Measurements from ENCODE around the gene FLNB. TPM values are rescaled to one million over a fixed set of nuclear protein-coding genes. Genes with fewer than 3 reads are reported as not detected.

Gene FLNB
- total RNA-seq, 1 donor from 2014 or later, result 75.4 TPM

- no peak overlapping the region for H3K27ac Mint-ChIP-seq (ENCODE audit: unreplicated experiment)
- no peaks in the 10 kb centered on the region for H3K27me3 Mint-ChIP-seq (ENCODE audit: unreplicated experiment)
- no peak for TF ChIP-seq CTCF (IDR thresholded peaks at IDR 0.05; ENCODE audit: partially characterized antibody, unreplicated experiment)
- peaks cover 20% of the 10 kb centered on the region for H3K4me1 Mint-ChIP-seq (ENCODE audit: low read depth, unreplicated experiment)
- no peak for DNase-seq
- peaks cover 5% of the 10 kb centered on the region for H3K36me3 Mint-ChIP-seq (ENCODE audit: unreplicated experiment)
- peaks cover 8% of the 10 kb centered on the region for H3K9me3 Mint-ChIP-seq (ENCODE audit: unreplicated experiment)
- no peak overlapping the region for H3K4me3 Mint-ChIP-seq (ENCODE audit: unreplicated experiment)
These were observed 146.6 kb downstream of the FLNB start for GRCh38 chr3:58154626-58155449.

- peaks cover 8% of the 10 kb centered on the region for H3K9me3 Mint-ChIP-seq (ENCODE audit: unreplicated experiment)
- peaks cover 5% of the 10 kb centered on the region for H3K36me3 Mint-ChIP-seq (ENCODE audit: unreplicated experiment)
- H3K27ac Mint-ChIP-seq (ENCODE audit: unreplicated experiment), result no peak overlapping the region
- no peaks in the 10 kb centered on the region for H3K27me3 Mint-ChIP-seq (ENCODE audit: unreplicated experiment)
- peaks cover 20% of the 10 kb centered on the region for H3K4me1 Mint-ChIP-seq (ENCODE audit: low read depth, unreplicated experiment)
- no peak overlapping the region for H3K4me3 Mint-ChIP-seq (ENCODE audit: unreplicated experiment)
- DNase-seq, result no peak
- no peak for TF ChIP-seq CTCF (IDR thresholded peaks at IDR 0.05; ENCODE audit: partially characterized antibody, unreplicated experiment)
These were observed 147.6 kb downstream of the FLNB start for GRCh38 chr3:58155838-58156237.

- peak overlapping the region; percentile 5 for H3K4me3 Mint-ChIP-seq (ENCODE audit: unreplicated experiment)
- H3K36me3 Mint-ChIP-seq (ENCODE audit: unreplicated experiment), result no peaks in the 10 kb centered on the region
- peaks cover 6% of the 10 kb centered on the region for H3K9me3 Mint-ChIP-seq (ENCODE audit: unreplicated experiment)
- DNase-seq, result no peak
- H3K4me1 Mint-ChIP-seq (ENCODE audit: low read depth, unreplicated experiment), result peaks cover 20% of the 10 kb centered on the region
- peaks cover 2% of the 10 kb centered on the region for H3K27me3 Mint-ChIP-seq (ENCODE audit: unreplicated experiment)
- no peak for TF ChIP-seq CTCF (IDR thresholded peaks at IDR 0.05; ENCODE audit: partially characterized antibody, unreplicated experiment)
- peak overlapping the region; percentile 78 for H3K27ac Mint-ChIP-seq (ENCODE audit: unreplicated experiment)
These were observed 149.5 kb downstream of the FLNB start for GRCh38 chr3:58157700-58158099.

GRCh38 chr3:58158442-58159153 lies 150.4 kb downstream of the FLNB start:
- H3K4me3 Mint-ChIP-seq (ENCODE audit: unreplicated experiment), result no peak overlapping the region
- H3K4me1 Mint-ChIP-seq (ENCODE audit: low read depth, unreplicated experiment), result peaks cover 20% of the 10 kb centered on the region
- TF ChIP-seq CTCF (IDR thresholded peaks at IDR 0.05; ENCODE audit: partially characterized antibody, unreplicated experiment), result no peak
- no peaks in the 10 kb centered on the region for H3K36me3 Mint-ChIP-seq (ENCODE audit: unreplicated experiment)
- DNase-seq, result no peak
- peak overlapping the region; percentile 78 for H3K27ac Mint-ChIP-seq (ENCODE audit: unreplicated experiment)
- H3K27me3 Mint-ChIP-seq (ENCODE audit: unreplicated experiment), result peaks cover 2% of the 10 kb centered on the region
- peaks cover 7% of the 10 kb centered on the region for H3K9me3 Mint-ChIP-seq (ENCODE audit: unreplicated experiment)

- H3K4me1 Mint-ChIP-seq (ENCODE audit: low read depth, unreplicated experiment), result peaks cover 20% of the 10 kb centered on the region
- TF ChIP-seq CTCF (IDR thresholded peaks at IDR 0.05; ENCODE audit: partially characterized antibody, unreplicated experiment), result no peak
- H3K27ac Mint-ChIP-seq (ENCODE audit: unreplicated experiment), result no peak overlapping the region
- peaks cover 2% of the 10 kb centered on the region for H3K27me3 Mint-ChIP-seq (ENCODE audit: unreplicated experiment)
- no peaks in the 10 kb centered on the region for H3K36me3 Mint-ChIP-seq (ENCODE audit: unreplicated experiment)
- no peak for DNase-seq
- H3K9me3 Mint-ChIP-seq (ENCODE audit: unreplicated experiment), result peaks cover 5% of the 10 kb centered on the region
- H3K4me3 Mint-ChIP-seq (ENCODE audit: unreplicated experiment), result no peak overlapping the region
These were observed 152.2 kb downstream of the FLNB start for GRCh38 chr3:58160399-58160798.
